CD4-positive, alpha-beta T cell treated with Interleukin-15 for 4 hours (primary cell): ENCODE results near the gene DHX8.
"Not testable (repeated sequence)": the region's sequence is repeated elsewhere in the genome, so short reads cannot be mapped to it uniquely, and the experiment has no call there.

ENCODE experiments used
- DNase-seq: peaks from one replicate; pipeline ENCODE4 v3.0.0-alpha.2; 2020; ENCODE audit warnings: low spot score

DHX8 gene

GRCh38 chr17:43483674-43484551, at the start of gene DHX8:
TSS of gene DHX8 (plus strand) at chr17:43483975. CDS start at chr17:43484038, 63 bp downstream.
- peak; percentile 99 for DNase-seq

GRCh38 chr17:43434902-43435319, 48.9 kb upstream of the DHX8 start:
- no peak for DNase-seq

DNA sequence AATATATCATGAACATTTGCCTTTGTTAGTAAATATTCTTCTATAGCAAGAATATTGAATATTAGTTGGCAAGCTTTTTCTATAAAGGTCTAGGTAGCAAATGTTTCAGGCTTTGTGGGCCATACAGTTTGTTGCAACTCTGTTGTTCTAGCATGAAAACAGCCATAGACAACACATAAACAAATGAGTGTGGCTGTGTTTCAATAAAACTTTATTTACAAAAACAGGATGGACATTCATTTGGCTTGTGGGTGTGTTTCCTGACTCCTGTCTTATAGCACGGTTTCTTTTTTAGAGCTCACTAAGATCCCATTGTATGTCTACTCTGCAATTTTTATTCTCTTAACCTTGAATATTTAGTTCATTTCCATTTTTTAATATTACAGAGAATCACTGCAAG, 46.0 kb upstream of the DHX8 start:
- no peak for DNase-seq

DNA sequence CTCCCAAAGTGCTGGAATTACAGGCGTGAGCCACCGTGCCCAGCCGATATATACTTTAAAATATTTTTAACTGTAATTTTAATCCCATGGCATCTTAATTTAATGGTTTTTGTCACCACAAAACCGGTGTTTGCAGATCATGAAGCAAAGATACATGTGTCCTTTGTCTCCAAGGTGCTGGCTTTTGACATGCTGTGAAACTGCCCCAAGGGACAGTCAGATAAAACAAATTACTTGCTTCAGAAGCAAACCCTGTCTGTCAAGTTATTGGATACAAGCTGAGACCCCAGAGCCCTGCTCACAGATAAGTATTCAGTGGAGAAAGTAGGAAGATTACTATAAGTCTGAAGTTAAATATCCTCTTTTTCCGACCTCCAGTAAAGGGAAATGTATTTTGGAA, 45.1 kb upstream of the DHX8 start:
- no peak for DNase-seq

- no peak for DNase-seq
Measured at GRCh38 chr17:43439041-43439440, 44.7 kb upstream of the DHX8 start.

- DNase-seq, result no peak
Measured at GRCh38 chr17:43442711-43443110, 41.1 kb upstream of the DHX8 start.

DNA sequence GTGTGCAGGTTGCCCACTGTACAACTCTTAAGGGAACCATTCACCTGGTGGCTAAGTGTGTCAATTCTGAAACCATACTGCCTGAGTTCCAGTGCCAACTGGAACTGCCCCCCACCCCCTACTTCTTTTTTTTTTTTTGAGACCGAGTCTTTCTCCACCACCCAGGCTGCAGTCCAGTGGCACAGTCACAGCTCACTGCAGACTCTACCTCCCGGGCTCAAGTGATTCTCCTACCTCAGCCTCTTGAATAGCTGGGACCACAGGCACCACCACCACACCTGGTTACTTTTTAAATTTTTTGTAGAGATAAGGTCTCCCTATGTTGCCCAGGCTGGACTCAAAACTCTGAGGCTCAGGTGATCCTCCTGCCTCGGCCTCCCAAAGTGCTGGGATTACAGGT, 40.4 kb upstream of the DHX8 start:
- DNase-seq, result no peak

GRCh38 chr17:43444223-43445008, 39.4 kb upstream of the DHX8 start:
- no peak for DNase-seq

DNA sequence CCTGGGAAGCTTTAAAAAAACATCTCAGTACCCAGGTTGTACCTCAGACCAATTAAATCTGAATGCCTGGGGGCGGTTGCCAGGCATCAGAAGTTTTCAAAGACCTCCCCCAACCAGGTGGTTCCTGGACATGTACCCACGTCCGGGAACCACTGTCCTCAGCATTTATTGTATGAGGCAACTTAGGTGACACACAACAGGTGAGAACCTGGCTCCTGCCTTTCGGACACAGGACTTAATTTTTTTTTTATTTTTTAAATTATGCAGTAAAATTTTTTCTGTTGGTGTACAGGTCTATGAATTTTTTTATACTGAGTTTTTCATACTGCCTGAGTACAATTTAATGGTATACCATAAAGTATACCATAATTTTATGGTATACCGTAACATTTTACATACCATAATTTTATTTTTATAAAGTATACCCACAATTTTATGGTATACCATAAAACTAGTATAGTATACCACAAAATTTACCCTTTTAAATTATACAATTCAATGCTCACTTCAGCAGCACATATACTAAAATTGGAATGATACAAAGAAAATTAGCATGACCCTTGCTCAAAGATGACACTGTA, 38.7 kb upstream of the DHX8 start:
- no peak for DNase-seq

DNA sequence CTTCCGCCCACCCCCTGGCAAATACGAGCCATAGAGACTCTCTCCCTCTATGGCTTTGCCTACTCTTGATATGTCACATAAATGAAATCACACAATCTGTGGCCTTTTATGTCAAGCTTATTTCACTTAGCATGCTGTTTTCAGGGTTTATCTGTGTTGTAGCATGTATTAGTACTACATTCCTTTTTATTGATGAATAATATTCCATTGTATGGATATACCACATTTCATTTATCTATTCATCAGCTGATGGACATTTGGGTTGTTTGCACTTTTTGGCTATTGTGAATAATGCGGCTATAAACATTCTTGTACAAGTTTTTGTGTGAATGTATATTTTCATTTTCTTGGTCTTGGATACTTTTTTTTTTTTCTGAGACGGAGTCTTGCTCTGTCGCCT, 37.0 kb upstream of the DHX8 start:
- no peak for DNase-seq

- DNase-seq, result no peak
Measured at GRCh38 chr17:43448720-43449469, 34.9 kb upstream of the DHX8 start.

DNA sequence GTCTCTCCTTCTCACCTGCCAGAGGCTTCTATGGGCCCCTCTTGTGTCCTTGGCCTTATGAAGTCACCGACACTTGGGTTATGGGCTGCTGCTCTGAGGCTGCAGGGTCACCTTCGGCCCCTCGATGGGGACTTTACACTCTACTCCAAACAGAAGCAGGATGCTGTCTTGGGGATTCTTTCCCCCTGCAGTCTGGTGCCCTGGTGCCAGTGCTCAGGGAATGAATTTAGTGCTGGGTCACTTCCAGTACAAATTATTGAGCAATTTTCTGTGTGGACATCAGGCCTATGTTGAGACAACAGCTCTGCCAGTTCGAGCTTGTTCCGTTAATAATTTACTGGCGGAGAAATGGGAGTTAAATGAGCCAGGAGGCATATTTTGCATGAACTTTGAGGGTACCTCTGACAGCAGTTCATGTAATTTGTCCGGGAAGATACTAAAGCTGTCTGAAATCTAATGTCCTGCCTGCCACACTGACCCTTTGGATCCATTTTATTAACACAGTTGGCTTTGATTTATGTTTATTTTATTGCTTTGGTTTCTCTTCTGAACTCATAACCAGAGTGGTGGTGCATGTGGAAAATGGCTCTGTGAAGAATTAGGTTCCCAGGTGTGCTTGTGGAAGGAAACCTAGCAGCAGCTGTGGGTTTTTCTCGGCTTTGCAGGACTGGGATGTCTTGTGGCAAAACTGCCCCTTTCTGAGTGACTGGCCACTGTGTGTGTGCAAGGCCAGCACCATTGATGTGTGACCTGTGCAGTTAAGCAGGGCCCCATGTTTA, 34.1 kb upstream of the DHX8 start:
- DNase-seq, result no peak

DNA sequence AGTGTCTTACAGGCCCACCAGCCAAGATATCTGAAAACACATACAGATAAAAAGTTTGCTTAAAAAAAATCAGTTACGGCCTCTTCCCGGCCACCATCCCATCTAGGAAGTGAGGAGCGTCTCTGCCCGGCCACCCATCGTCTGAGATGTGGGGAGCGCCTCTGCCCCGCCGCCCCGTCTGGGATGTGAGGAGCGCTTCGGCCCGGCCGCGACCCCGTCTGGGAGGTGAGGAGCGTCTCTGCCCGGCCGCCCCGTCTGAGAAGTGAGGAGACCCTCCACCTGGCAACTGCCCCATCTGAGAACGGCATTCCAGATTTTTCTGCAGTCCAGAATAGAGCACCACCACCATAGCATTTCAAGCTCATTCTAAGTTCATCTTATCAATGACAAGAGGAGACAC, 33.0 kb upstream of the DHX8 start:
- DNase-seq, result not testable (repeated sequence)

DNA sequence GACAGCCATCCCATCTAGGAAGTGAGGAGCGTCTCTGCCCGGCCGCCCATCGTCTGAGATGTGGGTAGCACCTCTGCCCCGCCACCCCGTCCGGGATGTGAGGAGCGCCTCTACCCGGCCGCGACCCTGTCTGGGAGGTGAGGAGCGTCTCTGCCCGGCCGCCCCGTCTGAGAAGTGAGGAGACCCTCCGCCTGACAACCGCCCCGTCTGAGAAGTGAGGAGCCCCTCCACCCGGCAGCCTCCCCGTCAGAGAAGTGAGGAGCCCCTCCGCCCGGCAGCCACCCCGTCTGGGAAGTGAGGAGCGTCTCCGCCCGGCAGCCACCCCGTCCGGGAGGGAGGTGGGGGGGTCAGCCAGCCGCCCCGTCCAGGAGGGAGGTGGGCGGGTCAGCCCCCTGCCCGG, 32.0 kb upstream of the DHX8 start:
- not testable (repeated sequence) for DNase-seq

GRCh38 chr17:43453331-43453812, 30.4 kb upstream of the DHX8 start:
- no peak for DNase-seq

GRCh38 chr17:43454868-43455267, 28.9 kb upstream of the DHX8 start:
- DNase-seq, result no peak

- no peak for DNase-seq
Measured at GRCh38 chr17:43456029-43456428, 27.7 kb upstream of the DHX8 start.

GRCh38 chr17:43456661-43457361, 27.0 kb upstream of the DHX8 start:
- no peak for DNase-seq

- no peak for DNase-seq
Measured at GRCh38 chr17:43457362-43457692, 26.4 kb upstream of the DHX8 start.

DNA sequence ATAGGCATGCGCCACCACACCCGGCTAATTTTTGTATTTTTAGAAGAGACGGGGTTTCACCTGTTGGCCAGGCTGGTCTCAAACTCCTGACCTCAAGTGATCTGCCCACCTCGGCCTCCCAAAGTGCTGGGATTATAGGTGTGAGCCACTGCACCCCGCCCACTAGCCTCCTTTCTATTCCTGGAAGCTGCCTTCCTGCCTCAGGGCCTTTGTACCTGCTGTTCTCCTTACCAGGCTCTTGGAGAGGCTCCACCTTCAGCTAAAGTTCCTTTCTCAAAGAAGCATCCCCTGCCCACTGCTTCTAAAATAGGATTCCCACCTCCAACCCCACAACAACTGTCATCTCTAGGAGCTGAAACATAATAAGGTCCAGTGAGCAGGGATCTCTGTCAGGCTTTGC, 23.9 kb upstream of the DHX8 start:
- not testable (repeated sequence) for DNase-seq

GRCh38 chr17:43461185-43461584, 22.6 kb upstream of the DHX8 start:
- no peak for DNase-seq
